B cell (primary cell): ENCODE results near the gene RNF32. TPM values are rescaled to one million over a fixed set of nuclear protein-coding genes. Genes with fewer than 3 reads are reported as not detected.

Source experiments
- ATAC-seq: fragments of 200-7000 bp; cut with Tn5 transposase; one replicate; pipeline ENCODE4 v1.10.0; 2021; ENCODE audit warnings: low read depth, mild to moderate bottlenecking, moderate number of reproducible peaks, moderate library complexity
- CTCF ChIA-PET: fragments of 350-600 bp; sonication (Branson Sonifier 250); formaldehyde crosslinking; loops from one replicate; lab custom pipeline; 2021; ENCODE audit warnings: antibody characterized with exemption, inconsistent platforms; lab: Charles Lee
- POLR2A ChIA-PET: fragments of 350-600 bp; sonication (Branson Sonifier 250); formaldehyde crosslinking; loops from one replicate; lab custom pipeline; 2021; ENCODE audit warnings: antibody characterized with exemption; lab: Charles Lee
- DNase-seq: peaks from one replicate; pipeline ENCODE4 v3.0.0; 2013
- H2AFZ ChIP-seq: 2 replicates; pipeline ENCODE4 v1.6.1; 2012; ENCODE audit warnings: mild to moderate bottlenecking, low read depth, low read length; ENCODE audit not compliant: insufficient read depth, poor library complexity, severe bottlenecking
- H3K27ac ChIP-seq, 2 donors: 1 replicate in 1 of 2; 2 replicates in 1 of 2; pipeline ENCODE4 v1.5.1; 2012 to 2013; ENCODE audit warnings: low read length in 2 of 2, mild to moderate bottlenecking in 2 of 2, moderate library complexity in 1 of 2
- H3K27me3 ChIP-seq, 4 experiments: fragments of 200-600 bp in 1 of 4; sonication (generic) in 1 of 4; replicated peaks in 1 of 4; 1 replicate in 2 of 4; 2 replicates in 2 of 4; pipeline versions ENCODE4 v1.6.1 to v1.7.0; 2013 to 2016; ENCODE audit warnings: low read length in 3 of 4, mild to moderate bottlenecking in 2 of 4, mixed read lengths in 1 of 4, moderate library complexity in 1 of 4; ENCODE audit not compliant: insufficient read depth in 4 of 4, control insufficient read depth in 3 of 4; ENCODE audit errors: control extremely low read depth in 1 of 4
- H3K36me3 ChIP-seq, 2 experiments: replicated peaks in 1 of 2; 1 replicate in 1 of 2; 2 replicates in 1 of 2; pipeline versions ENCODE4 v1.6.1 to v1.7.1; 2013; ENCODE audit warnings: low read length in 1 of 2; ENCODE audit not compliant: insufficient read depth in 2 of 2, control insufficient read depth in 1 of 2; ENCODE audit errors: control extremely low read depth in 1 of 2, extremely low read depth in 1 of 2
- H3K4me1 ChIP-seq, 2 donors: fragments of 200-600 bp in 1 of 2; sonication (generic) in 1 of 2; 1 replicate in 1 of 2; 2 replicates in 1 of 2; pipeline versions ENCODE4 v1.5.1 to v1.6.1; 2013 to 2017; ENCODE audit warnings: low read length in 2 of 2; ENCODE audit not compliant: control insufficient read depth in 2 of 2, insufficient read depth in 2 of 2
- H3K4me2 ChIP-seq: replicated peaks from 2 replicates; pipeline ENCODE3; 2012; ENCODE audit warnings: mild to moderate bottlenecking, low read depth, low read length; ENCODE audit not compliant: poor library complexity, severe bottlenecking
- H3K4me3 ChIP-seq, 5 experiments: fragments of 200-600 bp in 1 of 5; sonication (generic) in 1 of 5; 1 replicate in 3 of 5; 2 replicates in 2 of 5; pipeline versions ENCODE4 v1.5.1 to v1.7.0; 2011 to 2016; ENCODE audit warnings: low read length in 4 of 5, mild to moderate bottlenecking in 4 of 5, low read depth in 2 of 5, control low read depth in 1 of 5, moderate library complexity in 1 of 5; ENCODE audit not compliant: insufficient read depth in 1 of 5; ENCODE audit errors: control extremely low read depth in 1 of 5, extremely low read depth in 1 of 5
- H3K79me2 ChIP-seq: fragments of 200-600 bp; sonication (generic); one replicate; pipeline ENCODE4 v1.6.0; 2016; ENCODE audit warnings: low read length; ENCODE audit not compliant: control insufficient read depth, insufficient read depth
- H3K9ac ChIP-seq: fragments of 200-600 bp; sonication (generic); 2 replicates; pipeline ENCODE4 v1.6.1; 2017; ENCODE audit warnings: mild to moderate bottlenecking, low read length, moderate library complexity
- H3K9me3 ChIP-seq, 3 donors: one replicate each; pipeline versions ENCODE4 v1.6.1 to v1.7.1; 2013; ENCODE audit warnings: low read length in 2 of 3; ENCODE audit not compliant: control insufficient read depth in 2 of 3, insufficient read depth in 1 of 3; ENCODE audit errors: control extremely low read depth in 1 of 3
- H4K20me1 ChIP-seq: 2 replicates; pipeline ENCODE4 v1.6.0; 2012; ENCODE audit warnings: mild to moderate bottlenecking, low read length; ENCODE audit not compliant: insufficient read depth, control insufficient read depth, poor library complexity, severe bottlenecking
- H3K27ac Mint-ChIP-seq: one replicate; pipeline ENCODE4 v1.8.0; 2021; ENCODE audit warnings: mixed read lengths
- H3K27me3 Mint-ChIP-seq: one replicate; pipeline ENCODE4 v1.8.0; 2021; ENCODE audit warnings: mixed read lengths
- H3K4me1 Mint-ChIP-seq: one replicate; pipeline ENCODE4 v1.8.0; 2021; ENCODE audit warnings: mixed read lengths
- H3K4me3 Mint-ChIP-seq: one replicate; pipeline ENCODE4 v1.8.0; 2021; ENCODE audit warnings: mixed read lengths
- H3K9me3 Mint-ChIP-seq: one replicate; pipeline ENCODE4 v1.8.0; 2022; ENCODE audit warnings: mixed read lengths; ENCODE audit not compliant: insufficient read depth
- CTCF ChIP-seq: fragments of 200-600 bp; IDR thresholded peaks from one replicate; pipeline ENCODE4 v1.8.0; 2022; ENCODE audit warnings: antibody characterized with exemption, mild to moderate bottlenecking
- EZH2 ChIP-seq: IDR thresholded peaks from 2 replicates; pipeline ENCODE4 v1.6.1; 2012; ENCODE audit warnings: borderline replicate concordance, low read depth, mild to moderate bottlenecking, moderate library complexity, low read length; ENCODE audit not compliant: insufficient read depth, poor library complexity, severe bottlenecking
- WGBS: methylation state at CpG from one replicate; pipeline ENCODE4 v1.1.5; 2013; ENCODE audit warnings: missing lambda C conversion rate; ENCODE audit not compliant: insufficient coverage; 5-methylcytosine and 5-hydroxymethylcytosine counted together
- intact Hi-C: fragments of 100-400 bp; cut with micrococcal nuclease; formaldehyde crosslinking; loops from one replicate; pipeline ENCODE4 v1.10.0; 2022
- polyA plus RNA-seq: library from polyadenylated mRNA; depleted of rRNA; stranded (reverse); fragments of >200 nt; gene quantifications from 2 replicates; pipeline ENCODE4 v1.2.3, GENCODE V29; 2012
- total RNA-seq, 2 donors: library from RNA; stranded (reverse); fragments of 120-200 nt in 1 of 2; gene quantifications; 1 replicate in 1 of 2; 2 replicates in 1 of 2; pipeline versions ENCODE4 v1.2.3 to v1.2.4, GENCODE V29; 2013 to 2022

The RNF32 gene
- total and polyA plus RNA-seq, 2 donors (not counting 1 experiment from before 2014, with no cell fraction given) = 1.6 to 2.3 TPM

- ChIA-PET POLR2A (no interaction called here), CTCF (no interaction called here)
- no peak overlapping the region for H3K9ac ChIP-seq
- no peak overlapping the region for H3K4me3 Mint-ChIP-seq
- H3K4me3 ChIP-seq = no peak overlapping the region
- no peaks in the 10 kb centered on the region for H3K4me1 Mint-ChIP-seq
- ATAC-seq (no peak), DNase-seq (no peak)
- H3K27ac ChIP-seq = no peak overlapping the region
- WGBS = 48% methylated on average over 6 of the region's 6 CpGs
- H3K79me2 ChIP-seq = no peaks in the 10 kb centered on the region
- no peaks in the 10 kb centered on the region for H3K9me3 Mint-ChIP-seq
- H3K36me3 ChIP-seq = no peaks in the 10 kb centered on the region
- H4K20me1 ChIP-seq = no peaks in the 10 kb centered on the region
- H3K4me2 ChIP-seq = no peak overlapping the region
- no peak overlapping the region for H2AFZ ChIP-seq
- peaks cover 0 to 17% (median 1%) of the 10 kb centered on the region in 4 experiments for H3K27me3 ChIP-seq
- no peaks in the 10 kb centered on the region for H3K4me1 ChIP-seq
- peaks cover 23% of the 10 kb centered on the region for H3K27me3 Mint-ChIP-seq
- no peak overlapping the region for H3K27ac Mint-ChIP-seq
- intact Hi-C loops = no loop called here
- TF ChIP-seq EZH2 (no peak), CTCF (no peak)
- H3K9me3 ChIP-seq = no peaks in the 10 kb centered on the region
Observed at GRCh38 chr7:156655251-156655650, 14.7 kb downstream of the RNF32 start.

GRCh38 chr7:156655983-156656382, 15.4 kb downstream of the RNF32 start:
- Histone ChIP-seq H4K20me1 (no peaks in the 10 kb centered on the region), H3K27ac (no peak overlapping the region), H3K4me3 (no peak overlapping the region), H2AFZ (no peak overlapping the region), H3K4me2 (no peak overlapping the region), H3K27me3 (peaks cover 0 to 10% (median 1%) of the 10 kb centered on the region in 4 experiments), H3K9me3 (no peaks in the 10 kb centered on the region), H3K79me2 (no peaks in the 10 kb centered on the region), H3K9ac (no peak overlapping the region), H3K4me1 (no peaks in the 10 kb centered on the region), H3K36me3 (no peaks in the 10 kb centered on the region)
- H3K9me3 Mint-ChIP-seq = no peaks in the 10 kb centered on the region
- ChIA-PET POLR2A (no interaction called here), CTCF (no interaction called here)
- 100% methylated on average over 1 of the region's 4 CpGs for WGBS
- no peak overlapping the region for H3K4me3 Mint-ChIP-seq
- DNase-seq = no peak
- intact Hi-C loops = no loop called here
- no peak overlapping the region for H3K27ac Mint-ChIP-seq
- ATAC-seq = no peak
- H3K27me3 Mint-ChIP-seq = peaks cover 19% of the 10 kb centered on the region
- no peak for TF ChIP-seq EZH2
- TF ChIP-seq CTCF = no peak
- H3K4me1 Mint-ChIP-seq = no peaks in the 10 kb centered on the region
